GM20431 (cell line): ENCODE data around the gene ARAP3.

Experiments
- in situ Hi-C: fragments of 300-500 bp; cut with MseI, MboI; formaldehyde crosslinking; loops from one replicate; pipeline ENCODE4 v1.15.0; 2020; ENCODE audit warnings: low sequenced_read_pairs; ENCODE audit not compliant: unreplicated experiment

Gene ARAP3

GRCh38 chr5:141704782-141705297 is 22.8 kb upstream of the ARAP3 start:
- in situ Hi-C loops: no loop called here

DNA sequence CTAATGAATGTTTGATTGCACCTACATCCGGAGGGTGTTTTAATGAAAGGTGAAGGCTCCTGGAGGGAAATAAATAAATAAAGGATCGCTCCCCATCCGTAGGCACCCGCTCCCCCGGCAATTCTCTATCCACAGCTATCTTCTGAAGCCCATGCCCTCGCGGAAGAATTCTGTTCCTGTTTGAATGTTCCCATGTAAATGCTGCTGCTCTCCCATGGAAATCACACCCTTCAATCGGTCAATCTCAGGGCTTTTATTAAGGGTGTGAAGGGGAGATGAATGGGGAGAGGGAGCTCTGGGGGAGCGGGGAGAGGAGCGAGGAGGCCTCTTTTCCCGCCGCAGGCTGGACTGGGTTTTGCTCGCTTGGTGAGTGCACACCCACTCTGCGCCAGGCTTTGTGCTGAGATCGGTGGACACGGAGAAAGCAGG is 21.1 kb upstream of the ARAP3 start:
- in situ Hi-C loops: no loop called here

DNA sequence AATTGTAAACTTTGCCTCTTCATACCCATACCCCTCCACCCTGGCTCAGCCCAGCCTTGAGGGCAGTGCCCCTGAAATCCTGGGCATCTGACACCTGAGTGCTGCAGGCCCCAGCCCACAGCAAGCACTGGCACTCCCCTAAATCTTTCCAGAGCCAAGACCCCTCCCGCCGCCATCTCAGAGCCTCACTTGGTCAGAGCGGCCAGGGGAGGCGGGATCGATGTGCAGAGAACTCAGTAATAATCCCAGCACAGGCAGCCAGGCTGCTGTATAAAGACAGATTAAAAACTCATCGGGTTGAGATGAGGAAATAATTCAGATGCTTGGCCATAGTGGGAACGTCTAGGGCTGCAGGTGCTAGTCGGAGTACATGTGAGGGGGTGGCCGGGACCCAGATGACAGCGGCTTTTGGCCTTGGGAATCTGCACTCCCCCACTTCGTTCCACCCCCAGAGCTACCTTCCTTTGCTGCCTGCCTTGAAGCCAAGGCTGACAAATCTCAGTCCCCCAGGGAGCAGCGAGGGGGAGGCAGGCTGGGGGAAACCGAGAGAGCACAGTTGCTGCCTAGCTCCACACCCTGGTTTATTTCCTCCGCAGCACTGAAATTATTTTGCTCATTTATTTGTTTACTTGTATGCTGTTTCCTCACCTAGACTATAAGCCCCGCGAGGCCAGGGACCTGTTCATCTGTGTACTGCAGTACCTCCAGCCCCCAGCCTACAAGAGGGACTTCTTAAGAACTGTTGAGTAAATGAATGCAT is 19.5 kb upstream of the ARAP3 start:
- in situ Hi-C loops: no loop called here

GRCh38 chr5:141697586-141697985 is 15.6 kb upstream of the ARAP3 start:
- in situ Hi-C loops: loop anchor here (10.0 to 25.0 kb wide), 2 partner anchors 257 to 440 kb away; partner anchors contain the start of gene PCDH12

DNA sequence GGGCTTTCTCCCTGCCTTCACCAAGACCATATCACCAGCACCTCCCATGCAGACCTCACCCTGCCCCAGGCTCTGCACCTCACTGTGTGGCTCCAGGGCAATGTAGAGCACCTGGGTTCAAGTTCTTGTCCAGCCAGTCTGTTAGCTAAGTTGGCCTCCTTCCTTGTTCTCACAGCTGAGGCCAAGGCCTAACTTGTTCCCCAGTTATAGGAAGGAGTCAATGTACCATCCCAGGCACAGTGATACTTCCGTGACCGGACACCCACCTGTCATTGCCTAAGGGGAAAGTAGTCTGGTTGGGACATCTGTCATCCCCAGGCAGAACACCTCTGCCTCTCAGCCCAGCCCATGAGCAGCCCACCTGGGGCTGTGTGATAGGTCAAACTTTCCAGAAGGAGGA is 14.4 kb upstream of the ARAP3 start:
- in situ Hi-C loops: loop anchor here (10.0 to 25.0 kb wide), 2 partner anchors 258 to 441 kb away; partner anchors contain the start of gene PCDH12

DNA sequence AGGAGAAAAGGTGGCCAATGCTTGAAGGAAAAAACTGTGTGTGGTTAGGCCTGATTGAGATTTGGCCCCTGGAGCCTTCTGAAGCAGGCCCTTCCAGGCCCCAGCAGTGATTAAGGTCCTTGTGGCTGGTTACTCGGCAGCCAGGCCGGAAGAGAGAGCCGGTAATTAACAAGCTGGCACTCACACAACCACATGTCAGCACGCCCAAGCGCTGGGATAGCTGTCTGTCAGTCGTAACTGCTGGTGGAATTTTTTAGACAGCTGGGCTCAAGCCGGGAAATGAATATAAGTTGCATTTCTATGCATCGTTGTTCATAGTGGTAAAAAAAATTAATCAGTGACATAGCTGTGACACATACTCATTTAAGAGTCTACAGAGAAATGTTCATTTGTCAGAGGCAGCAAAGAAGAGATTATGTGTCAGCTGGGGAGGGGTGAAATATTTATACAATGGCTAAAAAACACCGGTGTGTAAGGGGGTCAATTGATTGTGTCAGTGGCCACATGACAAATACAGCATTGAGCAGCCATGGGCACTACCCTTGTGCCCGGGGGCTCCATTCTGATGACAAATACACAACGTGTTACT is 13.7 kb upstream of the ARAP3 start:
- in situ Hi-C loops: loop anchor here (10.0 to 25.0 kb wide), 2 partner anchors 259 to 442 kb away; partner anchors contain the start of gene PCDH12

GRCh38 chr5:141694479-141694878 is 12.4 kb upstream of the ARAP3 start:
- in situ Hi-C loops: loop anchor here (10.0 to 25.0 kb wide), 2 partner anchors 260 to 443 kb away; partner anchors contain the start of gene PCDH12

DNA sequence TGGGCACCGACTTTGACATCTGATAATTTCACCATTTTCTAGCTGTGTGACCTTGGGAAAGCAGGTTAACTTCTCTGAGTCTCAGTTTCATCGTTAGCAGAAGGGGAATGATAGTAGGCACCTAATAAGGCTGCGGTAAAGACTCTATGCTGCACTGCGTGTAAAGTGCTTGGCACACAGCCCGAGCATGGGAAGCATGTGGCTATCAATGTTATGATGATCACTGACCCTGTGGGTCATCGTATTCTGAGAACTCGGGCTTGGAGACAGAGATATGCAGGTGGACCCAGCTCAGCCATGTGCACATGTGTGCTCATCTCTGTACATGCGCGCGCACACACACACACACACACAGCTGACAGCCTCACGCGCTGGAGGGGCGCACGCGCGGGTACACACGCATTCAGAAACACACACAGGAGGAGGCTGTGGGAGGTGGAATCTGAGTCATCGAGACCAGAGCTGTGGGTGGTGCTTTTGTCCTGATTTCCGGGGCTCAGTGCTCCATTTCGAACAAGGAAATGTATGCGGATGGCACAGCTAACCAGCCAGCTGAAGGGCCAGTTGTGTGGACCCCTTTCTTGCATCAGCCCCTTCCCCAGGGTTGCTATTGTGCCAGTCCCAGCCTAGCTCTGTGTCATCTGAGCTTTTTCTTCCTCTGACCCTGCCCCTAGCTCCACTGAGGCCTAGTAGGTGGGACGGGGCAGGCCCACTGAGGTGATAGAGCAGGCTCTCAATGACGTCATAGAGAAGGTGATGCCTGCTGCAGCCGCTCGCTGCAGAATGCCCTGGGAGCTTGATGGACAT is 11.1 kb upstream of the ARAP3 start:
- in situ Hi-C loops: loop anchor here (10.0 to 25.0 kb wide), 2 partner anchors 262 to 444 kb away; partner anchors contain the start of gene PCDH12

DNA sequence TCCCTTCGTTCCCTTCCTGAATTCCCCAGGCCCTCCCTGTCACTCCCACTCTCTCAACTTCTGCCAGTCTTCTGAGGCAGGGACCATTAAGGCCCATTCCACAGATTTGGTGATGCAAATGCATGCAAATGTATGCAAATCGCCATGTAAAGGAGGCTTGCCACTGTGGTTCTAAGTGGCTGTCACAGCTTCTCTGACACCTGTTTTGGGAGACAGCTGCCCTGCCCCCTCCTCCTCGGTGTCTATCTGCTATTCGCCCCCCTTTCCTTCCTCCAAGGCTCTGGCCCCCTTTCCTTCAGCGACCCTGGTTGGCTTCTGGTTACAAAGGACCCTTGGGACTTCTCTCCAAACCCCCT is 10.5 kb upstream of the ARAP3 start:
- in situ Hi-C loops: loop anchor here (10.0 to 25.0 kb wide), 2 partner anchors 262 to 445 kb away; partner anchors contain the start of gene PCDH12

DNA sequence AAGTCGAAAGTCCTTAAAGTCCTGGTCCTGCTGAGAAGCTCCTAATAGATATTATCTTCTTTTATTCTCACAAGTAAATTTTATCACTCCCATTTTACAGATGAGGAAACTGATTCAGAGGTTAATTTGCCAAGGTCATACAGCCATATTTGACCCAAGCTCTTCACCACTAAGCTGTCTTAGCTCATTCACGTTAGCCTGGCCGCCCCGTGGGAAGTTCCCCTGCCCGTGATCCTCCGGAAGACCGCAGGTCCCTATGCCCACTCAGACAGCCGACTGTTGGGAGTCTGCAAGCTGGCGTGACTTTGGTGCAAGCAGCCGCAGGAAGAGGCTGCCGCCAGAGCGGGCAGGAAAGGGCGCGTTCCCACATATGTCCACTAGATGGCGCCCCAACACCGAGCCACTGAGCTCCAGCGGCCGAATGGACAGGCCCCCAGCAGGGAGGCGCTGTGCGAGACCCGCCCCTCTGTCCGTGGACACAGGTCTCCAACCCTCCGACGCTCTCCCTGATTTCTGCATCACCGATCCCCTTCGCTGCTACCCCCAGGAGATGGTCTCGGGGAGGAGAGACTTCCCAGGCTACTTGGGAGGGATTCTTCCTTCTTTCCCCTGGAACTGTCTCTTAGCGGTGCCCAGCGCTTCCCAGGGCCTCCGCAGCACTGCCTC is 10.0 kb upstream of the ARAP3 start:
- in situ Hi-C loops: loop anchor here (10.0 to 25.0 kb wide), 2 partner anchors 263 to 445 kb away; partner anchors contain the start of gene PCDH12

GRCh38 chr5:141691286-141691866 is 9.3 kb upstream of the ARAP3 start:
- in situ Hi-C loops: loop anchor here (10.0 to 25.0 kb wide), 2 partner anchors 263 to 446 kb away; partner anchors contain the start of gene PCDH12

DNA sequence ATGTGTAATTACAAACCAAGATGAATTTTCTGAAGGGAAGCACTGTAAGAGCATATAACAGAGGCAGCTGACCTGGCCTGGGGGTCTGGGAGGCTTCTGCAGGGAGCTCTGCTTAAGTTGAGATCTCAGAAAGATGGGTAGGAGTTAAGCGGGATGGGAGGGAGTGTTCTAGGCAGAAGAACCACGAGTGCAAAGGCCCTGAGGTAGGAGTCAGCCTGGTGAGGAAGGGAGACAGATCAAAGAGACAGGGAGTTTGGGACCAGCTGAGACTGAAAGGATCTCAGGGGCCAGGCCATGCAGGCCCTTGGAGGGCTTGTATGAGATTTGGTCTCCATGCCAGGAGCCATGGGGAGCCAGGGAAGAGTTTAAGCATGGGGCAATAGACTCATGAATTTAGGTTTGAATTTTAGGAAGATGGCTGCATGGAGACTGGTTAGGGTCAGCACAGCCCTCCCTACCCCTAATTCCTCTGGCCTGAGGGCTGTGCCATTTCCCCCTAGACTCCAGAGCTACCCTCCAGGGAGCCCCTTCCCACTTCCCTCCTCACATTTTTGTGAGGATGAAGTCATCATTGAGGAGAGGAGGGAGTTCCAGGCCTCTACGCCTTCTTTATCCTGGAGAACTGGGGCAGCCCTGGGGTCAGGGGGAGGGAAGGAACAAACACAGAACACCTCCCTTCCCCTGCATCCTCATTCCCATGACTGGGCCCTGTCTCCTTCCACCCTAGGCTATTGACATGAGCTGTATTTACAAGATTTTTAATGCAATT is 4.8 kb upstream of the ARAP3 start:
- in situ Hi-C loops: loop anchor here (25.0 kb wide), 1 partner anchor 450 kb away; no protein-coding TSS in a partner anchor

DNA sequence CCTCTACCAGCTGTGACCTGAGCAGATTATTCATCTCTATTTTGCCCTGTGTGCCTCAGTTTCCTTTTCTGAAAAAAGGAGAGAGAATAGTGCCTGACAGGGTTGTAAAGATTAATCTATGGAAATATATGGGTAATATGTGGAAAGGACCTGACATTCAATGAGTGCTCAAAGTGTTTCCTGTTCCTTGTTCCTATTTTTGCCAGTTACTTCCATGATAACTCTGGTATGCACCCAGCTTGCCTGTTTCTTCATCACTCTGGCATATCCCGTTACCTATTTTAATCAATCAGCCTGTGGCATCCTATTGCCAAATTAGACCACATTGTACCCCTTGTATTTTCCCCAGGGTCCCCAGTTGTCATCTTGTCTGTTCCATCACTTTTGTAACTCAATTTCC is 3.6 kb upstream of the ARAP3 start:
- in situ Hi-C loops: loop anchor here (25.0 kb wide), 1 partner anchor 452 kb away; no protein-coding TSS in a partner anchor

- in situ Hi-C loops: loop anchor here (25.0 kb wide), 1 partner anchor 454 kb away; no protein-coding TSS in a partner anchor
These were observed 1.6 kb upstream of the ARAP3 start for GRCh38 chr5:141683596-141684141.

- in situ Hi-C loops: loop anchor here (25.0 kb wide), 1 partner anchor 456 kb away; no protein-coding TSS in a partner anchor
These were observed 735 bp downstream of the ARAP3 start for GRCh38 chr5:141681295-141681694.

DNA sequence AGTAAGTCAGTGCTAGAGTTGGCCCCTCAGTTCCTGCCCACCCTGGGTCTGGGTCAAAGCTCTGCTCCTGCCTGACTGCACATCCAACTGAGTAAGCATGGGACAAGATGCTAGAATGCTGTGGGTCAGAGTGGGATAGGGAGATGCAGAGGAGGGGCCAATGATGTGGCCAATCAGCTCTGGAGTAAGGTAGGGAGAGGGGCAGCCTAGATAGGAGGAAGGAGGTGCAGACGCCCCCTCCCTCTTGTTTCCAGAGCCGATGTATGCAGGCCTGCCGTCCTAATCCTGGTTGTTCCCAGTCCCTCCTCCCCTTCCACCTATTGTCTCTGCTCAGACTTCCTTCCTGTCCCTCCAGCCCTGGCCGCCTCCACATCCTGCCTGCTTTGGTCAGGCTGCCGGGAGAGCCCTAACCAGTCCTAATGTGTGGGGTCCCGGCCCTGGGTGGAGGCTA is 1.3 kb downstream of the ARAP3 start:
- in situ Hi-C loops: loop anchor here (25.0 kb wide), 1 partner anchor 457 kb away; no protein-coding TSS in a partner anchor

DNA sequence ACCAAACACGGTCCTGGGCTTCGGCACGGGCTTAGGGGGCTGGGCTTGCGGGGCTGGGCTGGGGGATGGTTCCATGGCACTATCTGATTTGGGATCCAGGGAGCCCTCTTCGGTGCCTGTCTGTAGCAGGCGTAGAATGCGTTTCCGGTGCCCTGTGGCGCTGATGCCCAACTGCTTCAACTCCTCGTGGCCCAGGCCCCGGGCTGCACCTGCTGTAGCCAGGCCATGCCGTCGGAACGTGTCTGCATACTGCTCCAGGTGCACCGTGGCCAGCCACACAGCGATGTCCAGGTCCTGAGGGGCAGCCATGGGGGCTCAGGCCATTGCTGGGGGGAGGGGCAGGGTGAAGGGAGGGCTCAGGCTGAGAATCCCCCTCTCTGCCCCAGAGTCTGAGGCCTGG is 1.9 kb downstream of the ARAP3 start:
- in situ Hi-C loops: loop anchor here (25.0 kb wide), 1 partner anchor 457 kb away; no protein-coding TSS in a partner anchor

DNA sequence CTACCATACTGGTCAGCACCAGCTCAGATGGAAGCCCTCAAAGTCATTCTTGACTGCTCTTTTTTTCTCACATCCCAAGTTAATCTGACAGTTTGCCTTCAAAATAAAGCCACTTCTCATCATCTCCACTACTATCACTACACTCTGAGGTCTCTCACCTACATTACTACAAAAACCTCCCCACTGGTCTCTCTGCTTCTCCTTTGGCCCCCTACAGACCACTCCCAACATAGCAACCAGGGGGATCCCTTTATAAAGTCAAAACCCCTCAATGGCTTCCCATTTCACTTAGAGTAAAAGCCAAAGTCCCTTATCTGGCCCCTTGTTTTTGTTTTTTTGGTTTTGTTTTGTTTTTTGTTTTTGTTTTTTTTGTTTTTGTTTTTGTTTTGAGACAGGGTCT is 4.6 kb downstream of the ARAP3 start:
- in situ Hi-C loops: loop anchor here (25.0 kb wide), 1 partner anchor 460 kb away; no protein-coding TSS in a partner anchor
